Kidney (tissue), 14 donors: ENCODE measurements around the gene CD177. TPM values are rescaled to one million over a fixed set of nuclear protein-coding genes. Genes with fewer than 3 reads are reported as not detected.
"Not testable (repeated sequence)": the region's sequence is repeated elsewhere in the genome, so short reads cannot be mapped to it uniquely, and the experiment has no call there.

Experiments
- DNase-seq, 5 donors: peaks; one replicate each; pipeline ENCODE4 v3.0.0-alpha.2; 2013 to 2020
- FAIRE-seq: peaks from 2 replicates; lab custom pipeline; 2012; peaks lifted over from hg19 to GRCh38; lab: Jason Lieb, UNC
- H3K27ac ChIP-seq, 2 donors: one replicate each; pipeline ENCODE4 v1.7.0; 2013; ENCODE audit warnings: low read depth in 2 of 2, low read length in 2 of 2, inconsistent platforms in 1 of 2
- H3K27me3 ChIP-seq: one replicate; pipeline ENCODE4 v1.7.1; 2013; ENCODE audit warnings: low read length, inconsistent platforms; ENCODE audit not compliant: control insufficient read depth, insufficient read depth
- H3K36me3 ChIP-seq, 3 donors: one replicate each; pipeline versions ENCODE4 v1.7.0 to v1.7.1; 2013; ENCODE audit warnings: low read length in 3 of 3, control low read depth in 1 of 3, inconsistent platforms in 1 of 3; ENCODE audit not compliant: insufficient read depth in 3 of 3, control insufficient read depth in 2 of 3
- H3K4me1 ChIP-seq, 3 donors: one replicate each; pipeline versions ENCODE4 v1.7.0 to v1.7.1; 2013; ENCODE audit warnings: low read length in 3 of 3, inconsistent platforms in 1 of 3, low read depth in 1 of 3; ENCODE audit not compliant: control insufficient read depth in 2 of 3, insufficient read depth in 2 of 3
- H3K4me3 ChIP-seq, 3 donors: one replicate each; pipeline versions ENCODE4 v1.7.0 to v1.8.1; 2013; ENCODE audit warnings: low read length in 3 of 3, control low read depth in 1 of 3, inconsistent platforms in 1 of 3
- H3K9ac ChIP-seq, 3 donors: one replicate each; pipeline versions ENCODE4 v1.7.0 to v1.7.1; 2013; ENCODE audit warnings: low read length in 3 of 3, control low read depth in 1 of 3, inconsistent platforms in 1 of 3
- H3K9me3 ChIP-seq, 3 donors: one replicate each; pipeline versions ENCODE4 v1.7.0 to v1.7.1; 2013; ENCODE audit warnings: low read length in 3 of 3, control low read depth in 1 of 3, inconsistent platforms in 1 of 3; ENCODE audit not compliant: control insufficient read depth in 2 of 3, insufficient read depth in 1 of 3
- intact Hi-C: fragments of 100-400 bp; cut with DNase I; formaldehyde crosslinking; loops from one replicate; pipeline ENCODE4 v1.11.1; 2022
- polyA plus RNA-seq: library from polyadenylated mRNA; stranded (reverse); fragments of 350-450 nt; fragmentation: Illumina TruSeq; extraction: RNeasy Lipid Tissue Mini Kit (QIAGEN cat#74804); gene quantifications from one replicate; pipeline ENCODE4 v1.2.3, GENCODE V29; 2014; ENCODE audit warnings: low read depth, low replicate concordance; ENCODE audit not compliant: insufficient read depth
- total RNA-seq: library from RNA; stranded (reverse); fragmentation: NEBNext Ultra II Directional; extraction: Animal tissue kit (Norgen Biotek cat#: 25700); gene quantifications from one replicate; pipeline ENCODE4 v1.2.1, GENCODE V29; 2021
- TF ChIP-seq, protein P1 (sequence below): IDR thresholded peaks from 3 replicates; pipeline ENCODE4 v1.5.1; 2012; ENCODE audit warnings: mild to moderate bottlenecking, moderate library complexity, borderline replicate concordance; ENCODE audit not compliant: insufficient read depth; ENCODE audit errors: extremely low read depth
- donor health status: control.
- donor health status: control.
- donor health status: control.
- donor health status: control.
- donor health status: control.
- donor health status: DM: yes; HTN: yes; CAD: no.
- donor health status: Normal renal cell carcinoma (clear cell type).

CD177 gene
- total and polyA plus RNA-seq, 2 donors from 2014 or later: 0.17 to 0.66 TPM

DNA sequence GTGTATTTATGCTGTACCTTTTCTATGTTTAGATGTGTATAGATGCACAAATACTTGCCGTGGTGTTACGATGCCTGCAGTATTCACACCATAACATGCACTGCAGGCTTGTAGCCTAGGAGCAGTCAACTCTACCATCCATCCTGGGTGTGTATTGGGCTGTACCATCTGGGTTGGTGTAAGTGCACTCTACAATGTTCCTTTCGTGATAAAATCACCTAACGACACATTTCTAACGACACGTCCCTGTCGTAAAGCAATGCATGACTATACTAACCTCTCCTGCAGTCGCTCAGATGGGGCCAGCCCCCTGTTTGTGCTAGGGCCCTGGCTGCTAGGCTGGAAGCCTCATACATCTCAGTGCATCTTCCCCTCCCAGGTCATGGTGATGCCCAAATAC lies 18.4 kb downstream of the CD177 start:
- Histone ChIP-seq H3K9me3 (no peaks in the 10 kb centered on the region), H3K4me1 (no peaks in the 10 kb centered on the region), H3K9ac (no peak overlapping the region), H3K27me3 (no peaks in the 10 kb centered on the region), H3K36me3 (no peaks in the 10 kb centered on the region), H3K4me3 (no peak overlapping the region), H3K27ac (no peak overlapping the region)
- intact Hi-C loops: no loop called here
- TF ChIP-seq, protein P1, sequence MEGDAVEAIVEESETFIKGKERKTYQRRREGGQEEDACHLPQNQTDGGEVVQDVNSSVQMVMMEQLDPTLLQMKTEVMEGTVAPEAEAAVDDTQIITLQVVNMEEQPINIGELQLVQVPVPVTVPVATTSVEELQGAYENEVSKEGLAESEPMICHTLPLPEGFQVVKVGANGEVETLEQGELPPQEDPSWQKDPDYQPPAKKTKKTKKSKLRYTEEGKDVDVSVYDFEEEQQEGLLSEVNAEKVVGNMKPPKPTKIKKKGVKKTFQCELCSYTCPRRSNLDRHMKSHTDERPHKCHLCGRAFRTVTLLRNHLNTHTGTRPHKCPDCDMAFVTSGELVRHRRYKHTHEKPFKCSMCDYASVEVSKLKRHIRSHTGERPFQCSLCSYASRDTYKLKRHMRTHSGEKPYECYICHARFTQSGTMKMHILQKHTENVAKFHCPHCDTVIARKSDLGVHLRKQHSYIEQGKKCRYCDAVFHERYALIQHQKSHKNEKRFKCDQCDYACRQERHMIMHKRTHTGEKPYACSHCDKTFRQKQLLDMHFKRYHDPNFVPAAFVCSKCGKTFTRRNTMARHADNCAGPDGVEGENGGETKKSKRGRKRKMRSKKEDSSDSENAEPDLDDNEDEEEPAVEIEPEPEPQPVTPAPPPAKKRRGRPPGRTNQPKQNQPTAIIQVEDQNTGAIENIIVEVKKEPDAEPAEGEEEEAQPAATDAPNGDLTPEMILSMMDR: no peak
- no peak for DNase-seq
- no peak for FAIRE-seq

DNA sequence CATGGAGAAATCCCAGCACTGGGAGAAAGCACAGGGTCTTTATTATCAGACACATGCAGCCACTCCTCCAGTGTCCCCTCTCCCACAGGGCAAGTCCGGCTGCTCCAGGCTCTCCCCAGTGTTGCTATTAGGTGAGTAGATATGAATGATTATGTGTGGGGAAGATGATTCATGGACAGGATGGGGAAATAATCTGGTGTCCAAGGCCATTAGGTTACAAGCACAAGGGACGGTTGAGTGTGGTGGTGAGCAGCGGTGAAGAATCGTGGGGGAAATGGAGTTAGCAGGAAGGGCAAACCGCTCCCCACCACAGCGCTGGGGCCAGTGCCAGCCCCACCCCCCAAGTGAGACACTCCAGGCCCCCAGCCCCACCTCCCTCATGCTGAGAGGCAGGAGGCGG lies 19.0 kb downstream of the CD177 start:
- Histone ChIP-seq H3K4me1 (no peaks in the 10 kb centered on the region), H3K27ac (no peak overlapping the region), H3K27me3 (no peaks in the 10 kb centered on the region), H3K4me3 (no peak overlapping the region), H3K9ac (no peak overlapping the region), H3K36me3 (no peaks in the 10 kb centered on the region), H3K9me3 (no peaks in the 10 kb centered on the region)
- intact Hi-C loops: no loop called here
- no peak for DNase-seq
- no peak for FAIRE-seq
- TF ChIP-seq, protein P1: no peak

DNA sequence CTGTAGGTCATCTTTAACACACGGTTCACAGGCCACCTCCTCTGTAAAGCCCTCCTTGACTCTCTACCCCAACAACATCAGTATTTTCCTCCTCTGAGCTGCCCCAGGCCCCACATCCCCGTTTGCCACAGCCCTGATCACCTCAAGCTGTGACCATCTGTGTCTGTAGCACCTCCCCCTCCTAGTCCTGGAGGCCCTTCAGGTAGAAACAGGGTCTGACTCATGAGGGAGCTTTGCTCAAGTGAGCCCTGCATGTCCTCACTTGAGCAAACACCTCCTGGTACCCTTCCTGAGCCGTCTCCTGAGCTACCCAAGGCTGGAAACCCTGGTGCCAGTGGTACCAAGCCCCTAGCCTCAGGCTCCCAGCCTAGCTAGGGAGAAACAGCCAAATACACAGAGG lies 24.1 kb downstream of the CD177 start:
- H3K27me3 ChIP-seq, FAIRE-seq, intact Hi-C loops, H3K36me3 ChIP-seq, H3K27ac ChIP-seq, H3K4me1 ChIP-seq, H3K4me3 ChIP-seq, DNase-seq, H3K9ac ChIP-seq, H3K9me3 ChIP-seq: not testable (repeated sequence)

DNA sequence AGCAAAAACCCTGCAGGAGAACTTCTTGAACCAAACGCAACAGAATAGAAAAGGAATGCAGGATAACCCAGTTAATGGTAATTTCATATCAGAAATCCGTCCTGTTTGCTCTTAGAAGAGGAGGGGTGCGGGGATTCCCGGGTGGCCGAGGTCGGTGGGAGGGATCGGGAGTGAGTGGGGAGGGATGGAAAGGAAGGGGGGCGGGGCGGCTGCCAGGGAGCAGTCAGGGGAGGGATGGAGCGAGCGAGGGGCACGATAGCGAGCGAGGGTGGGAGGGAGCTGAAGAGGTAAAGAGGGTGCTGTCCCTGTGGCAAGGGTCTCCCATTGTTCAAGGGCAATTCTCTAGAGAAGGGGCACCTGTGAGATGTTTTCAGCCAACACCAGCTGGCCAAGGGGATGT lies 26.5 kb downstream of the CD177 start:
- no peak overlapping the region for H3K4me3 ChIP-seq
- no peaks in the 10 kb centered on the region for H3K36me3 ChIP-seq
- intact Hi-C loops: no loop called here
- TF ChIP-seq, protein P1: no peak
- H3K27ac ChIP-seq: no peak overlapping the region
- H3K4me1 ChIP-seq: no peaks in the 10 kb centered on the region
- no peaks in the 10 kb centered on the region for H3K9me3 ChIP-seq
- H3K9ac ChIP-seq: no peak overlapping the region
- FAIRE-seq (no peak), DNase-seq (no peak)
- no peaks in the 10 kb centered on the region for H3K27me3 ChIP-seq
